Smooth muscle cell (in vitro differentiated cells): ENCODE data around the gene RAI1. TPM values are rescaled to one million over a fixed set of nuclear protein-coding genes. Genes with fewer than 3 reads are reported as not detected.

Experiments used
- DNase-seq: peaks from one replicate; lab custom pipeline; 2025; ENCODE audit not compliant: unreplicated experiment; lab: John Stamatoyannopoulos, UW
- H2AFZ ChIP-seq: fragments of 200-600 bp; sonication (generic); 2 replicates; pipeline ENCODE4 v1.6.0; 2016; ENCODE audit warnings: antibody characterized with exemption, low read depth, mild to moderate bottlenecking
- H3F3A ChIP-seq: fragments of 200-600 bp; sonication (generic); 2 replicates; pipeline ENCODE4 v1.6.0; 2017; ENCODE audit warnings: antibody characterized with exemption, low read depth
- H3K27ac ChIP-seq: fragments of 200-600 bp; sonication (generic); 2 replicates; pipeline ENCODE4 v1.5.1; 2016; ENCODE audit warnings: low read depth, mild to moderate bottlenecking
- H3K27me3 ChIP-seq: fragments of 200-600 bp; sonication (generic); 2 replicates; pipeline ENCODE4 v1.6.1; 2016; ENCODE audit warnings: low read depth, mild to moderate bottlenecking
- H3K36me3 ChIP-seq: fragments of 200-600 bp; sonication (generic); 2 replicates; pipeline ENCODE4 v1.5.1; 2016; ENCODE audit warnings: low read depth
- H3K4me1 ChIP-seq: fragments of 200-600 bp; sonication (generic); 2 replicates; pipeline ENCODE4 v1.5.1; 2016; ENCODE audit warnings: low read depth
- H3K4me2 ChIP-seq: fragments of 200-600 bp; sonication (generic); 2 replicates; pipeline ENCODE4 v1.6.0; 2016; ENCODE audit warnings: mild to moderate bottlenecking
- H3K4me3 ChIP-seq: fragments of 200-600 bp; sonication (generic); 2 replicates; pipeline ENCODE4 v1.5.1; 2016; ENCODE audit warnings: mild to moderate bottlenecking
- H3K79me2 ChIP-seq: fragments of 200-600 bp; sonication (generic); 2 replicates; pipeline ENCODE4 v1.6.0; 2016; ENCODE audit warnings: low read depth, mild to moderate bottlenecking
- H3K9ac ChIP-seq: fragments of 200-600 bp; sonication (generic); 2 replicates; pipeline ENCODE4 v1.6.0; 2016; ENCODE audit warnings: low read depth
- H3K9me3 ChIP-seq: fragments of 200-600 bp; sonication (generic); replicated peaks from 2 replicates; pipeline ENCODE4 v1.5.1; 2016; ENCODE audit warnings: low read depth
- H4K20me1 ChIP-seq: fragments of 200-600 bp; sonication (generic); 2 replicates; pipeline ENCODE4 v1.6.0; 2016; ENCODE audit warnings: low read depth
- WGBS: methylation state at CpG from one replicate; pipeline ENCODE4 v1.1.7; 2016; ENCODE audit warnings: low lambda C conversion rate; 5-methylcytosine and 5-hydroxymethylcytosine counted together
- polyA plus RNA-seq: library from polyadenylated mRNA; unstranded; fragments of >200 nt; fragmentation: Nextera tagmentation; extraction: Ambion mirVana; gene quantifications from 2 replicates; pipeline ENCODE4 v1.2.1, GENCODE V29; 2016
- total RNA-seq: library from RNA; depleted of rRNA; stranded (reverse); fragments of >200 nt; gene quantifications from 2 replicates; pipeline ENCODE4 v1.2.3, GENCODE V29; 2014
- TF ChIP-seq, protein P1 (sequence below): fragments of 200-600 bp; sonication (generic); IDR thresholded peaks from 2 replicates; pipeline ENCODE4 v1.5.1; 2017; ENCODE audit warnings: borderline replicate concordance, mild to moderate bottlenecking, antibody characterized with exemption; ENCODE audit not compliant: insufficient read depth, poor library complexity, severe bottlenecking

RAI1 gene
- total and polyA plus RNA-seq, 2 experiments from 2014 or later, result 11.1 to 17.6 TPM

DNA sequence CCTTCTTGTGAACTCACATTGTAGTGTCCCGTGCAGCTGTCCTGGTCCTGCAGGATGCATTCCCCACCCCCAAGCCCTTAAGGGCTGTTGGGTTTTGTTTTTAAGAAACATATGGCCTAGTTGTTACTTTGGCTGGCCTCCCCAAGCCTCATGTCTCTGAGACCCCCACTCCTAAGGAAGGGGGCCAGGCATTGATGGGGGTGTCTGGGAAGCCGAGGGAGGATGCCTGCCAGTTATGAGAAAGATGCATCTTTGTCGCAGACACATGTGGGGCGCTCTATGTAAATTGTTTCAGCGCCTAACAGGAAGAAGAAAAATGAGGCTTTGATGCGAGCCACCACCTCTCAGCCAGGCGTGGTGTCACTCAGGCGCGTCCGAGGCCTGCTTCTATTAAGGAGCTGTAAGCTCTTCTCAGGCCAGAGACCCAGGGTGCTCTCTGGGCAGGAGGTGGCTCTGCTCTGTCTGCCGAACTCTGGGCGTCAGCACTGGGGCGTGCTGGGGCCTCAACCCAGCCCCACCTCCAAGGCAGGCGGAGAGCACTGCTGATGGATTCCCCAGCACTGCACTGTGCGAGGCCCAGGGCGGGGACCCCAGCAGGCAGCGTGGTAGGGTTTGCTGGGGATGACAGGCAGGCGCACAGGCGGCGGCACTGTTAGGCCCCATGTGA is 85.0 kb downstream of the RAI1 start:
- H3K27ac ChIP-seq, result peak overlapping the region; percentile 29
- H3K27me3 ChIP-seq, result no peaks in the 10 kb centered on the region
- TF ChIP-seq, protein P1, sequence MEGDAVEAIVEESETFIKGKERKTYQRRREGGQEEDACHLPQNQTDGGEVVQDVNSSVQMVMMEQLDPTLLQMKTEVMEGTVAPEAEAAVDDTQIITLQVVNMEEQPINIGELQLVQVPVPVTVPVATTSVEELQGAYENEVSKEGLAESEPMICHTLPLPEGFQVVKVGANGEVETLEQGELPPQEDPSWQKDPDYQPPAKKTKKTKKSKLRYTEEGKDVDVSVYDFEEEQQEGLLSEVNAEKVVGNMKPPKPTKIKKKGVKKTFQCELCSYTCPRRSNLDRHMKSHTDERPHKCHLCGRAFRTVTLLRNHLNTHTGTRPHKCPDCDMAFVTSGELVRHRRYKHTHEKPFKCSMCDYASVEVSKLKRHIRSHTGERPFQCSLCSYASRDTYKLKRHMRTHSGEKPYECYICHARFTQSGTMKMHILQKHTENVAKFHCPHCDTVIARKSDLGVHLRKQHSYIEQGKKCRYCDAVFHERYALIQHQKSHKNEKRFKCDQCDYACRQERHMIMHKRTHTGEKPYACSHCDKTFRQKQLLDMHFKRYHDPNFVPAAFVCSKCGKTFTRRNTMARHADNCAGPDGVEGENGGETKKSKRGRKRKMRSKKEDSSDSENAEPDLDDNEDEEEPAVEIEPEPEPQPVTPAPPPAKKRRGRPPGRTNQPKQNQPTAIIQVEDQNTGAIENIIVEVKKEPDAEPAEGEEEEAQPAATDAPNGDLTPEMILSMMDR, result no peak

DNA sequence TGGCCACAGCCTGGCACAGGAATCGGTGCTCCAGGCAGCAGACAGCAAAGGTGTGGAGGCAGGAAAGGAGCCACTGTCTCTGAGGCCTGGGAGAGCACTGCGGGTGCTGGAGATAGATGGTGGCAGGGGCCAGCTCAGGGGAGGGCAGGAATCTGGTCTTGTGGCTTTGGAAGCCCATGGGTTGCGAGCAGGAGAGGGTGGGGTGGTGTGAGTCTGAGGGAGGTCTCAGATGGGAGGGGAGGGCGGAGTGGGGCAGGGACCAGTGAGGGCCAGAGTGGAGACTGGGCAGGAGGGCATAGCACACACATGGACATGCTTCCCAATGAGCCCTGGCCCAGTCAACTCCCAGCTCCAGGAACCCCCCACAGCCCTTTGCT is 85.5 kb downstream of the RAI1 start:
- H4K20me1 ChIP-seq, result peaks cover 100% of the 10 kb centered on the region
- no peak overlapping the region for H2AFZ ChIP-seq
- WGBS, result 63% methylated on average over 3 of the region's 4 CpGs
- H3K4me3 ChIP-seq, result no peak overlapping the region
- H3K9ac ChIP-seq, result no peak overlapping the region
- H3K9me3 ChIP-seq, result no peaks in the 10 kb centered on the region
- H3F3A ChIP-seq, result no peaks in the 10 kb centered on the region
- peaks cover 84% of the 10 kb centered on the region for H3K79me2 ChIP-seq
- H3K36me3 ChIP-seq, result no peaks in the 10 kb centered on the region
- no peaks in the 10 kb centered on the region for H3K27me3 ChIP-seq
- peak overlapping the region; percentile 29 for H3K27ac ChIP-seq
- TF ChIP-seq, protein P1, result no peak
- peaks cover 42% of the 10 kb centered on the region for H3K4me1 ChIP-seq
- no peak for DNase-seq
- peak overlapping the region; percentile 22 for H3K4me2 ChIP-seq

More for the DNA sequence above, 85.0 kb downstream of the RAI1 start:
- no peaks in the 10 kb centered on the region for H3K9me3 ChIP-seq
- H4K20me1 ChIP-seq, result peaks cover 100% of the 10 kb centered on the region
- H3K4me3 ChIP-seq, result no peak overlapping the region
- H3K4me1 ChIP-seq, result peaks cover 42% of the 10 kb centered on the region
- H3K79me2 ChIP-seq, result peaks cover 84% of the 10 kb centered on the region
- no peaks in the 10 kb centered on the region for H3K36me3 ChIP-seq
- H3F3A ChIP-seq, result no peaks in the 10 kb centered on the region
- H3K9ac ChIP-seq, result no peak overlapping the region
- H2AFZ ChIP-seq, result no peak overlapping the region
- WGBS, result 87% methylated on average over 20 of the region's 20 CpGs
- peak overlapping the region; percentile 22 for H3K4me2 ChIP-seq
- DNase-seq, result no peak

DNA sequence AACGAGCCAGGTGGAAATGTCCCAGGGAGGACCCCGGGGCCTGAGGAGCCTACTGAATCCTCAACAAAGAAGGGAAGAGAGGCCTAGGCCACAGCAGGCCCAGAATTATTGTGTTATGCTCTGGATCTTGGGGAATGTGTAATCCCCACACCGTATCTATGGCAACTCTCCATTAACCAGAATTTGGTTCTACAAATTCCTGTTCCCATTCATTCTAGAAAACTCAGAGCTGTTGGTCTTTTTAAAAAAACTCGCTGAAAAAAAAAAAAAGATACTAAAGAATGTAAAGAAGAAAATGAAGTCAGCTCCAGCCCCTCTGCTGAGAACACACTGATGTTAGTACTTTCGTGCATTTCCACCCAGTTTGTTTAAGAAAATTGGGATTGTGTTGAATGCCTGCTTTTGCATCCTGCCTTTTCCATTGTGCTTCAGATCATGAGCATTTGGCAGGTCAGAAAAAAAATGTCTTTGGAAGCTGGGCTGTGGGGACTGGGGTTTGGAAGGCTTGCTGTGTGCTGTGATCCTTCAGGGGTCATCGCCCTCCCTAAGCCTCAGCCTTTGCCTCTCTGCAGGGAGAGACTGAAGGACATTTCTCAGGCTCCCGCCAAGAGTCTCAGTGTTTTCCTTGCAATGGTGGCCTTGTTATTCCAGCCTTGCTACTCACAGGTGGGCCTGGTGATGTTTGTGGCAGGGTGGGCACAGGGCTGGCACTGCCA is 86.1 kb downstream of the RAI1 start:
- TF ChIP-seq, protein P1, result no peak
- no peak overlapping the region for H3K9ac ChIP-seq
- H3K4me2 ChIP-seq, result no peak overlapping the region
- H3K4me3 ChIP-seq, result no peak overlapping the region
- no peak overlapping the region for H2AFZ ChIP-seq
- 88% methylated on average over 7 of the region's 7 CpGs for WGBS
- H3K27me3 ChIP-seq, result no peaks in the 10 kb centered on the region
- peaks cover 100% of the 10 kb centered on the region for H4K20me1 ChIP-seq
- no peaks in the 10 kb centered on the region for H3K36me3 ChIP-seq
- H3K9me3 ChIP-seq, result no peaks in the 10 kb centered on the region
- peaks cover 42% of the 10 kb centered on the region for H3K4me1 ChIP-seq
- H3F3A ChIP-seq, result no peaks in the 10 kb centered on the region
- H3K79me2 ChIP-seq, result peaks cover 84% of the 10 kb centered on the region
- DNase-seq, result no peak
- H3K27ac ChIP-seq, result no peak overlapping the region
